BE2C (cell line): ENCODE measurements around the gene SMIM45.
A peak's percentile ranks its signal among the peaks of the same experiment; 100 is the strongest.

Source experiments
- DNase-seq: peaks from one replicate; pipeline ENCODE4 v3.0.0-alpha.2; 2020
- H3K27me3 ChIP-seq: fragments of 250-450 bp; sonication (Bioruptor Pico); 2 replicates; pipeline ENCODE4 v1.5.1; 2020; ENCODE audit warnings: mild to moderate bottlenecking
- H3K36me3 ChIP-seq: fragments of 250-450 bp; sonication (Bioruptor Pico); 2 replicates; pipeline ENCODE4 v1.5.1; 2020; ENCODE audit warnings: mild to moderate bottlenecking
- H3K4me1 ChIP-seq: fragments of 250-450 bp; sonication (Bioruptor Pico); 2 replicates; pipeline ENCODE4 v1.5.1; 2020
- H3K4me3 ChIP-seq: 2 replicates; pipeline ENCODE4 v1.5.1; 2011; ENCODE audit warnings: low read depth, low read length
- H3K9me3 ChIP-seq: fragments of 250-450 bp; sonication (Bioruptor Pico); 2 replicates; pipeline ENCODE4 v1.5.1; 2020
- TF ChIP-seq, protein P1 (sequence below): IDR thresholded peaks from 2 replicates; pipeline ENCODE4 v1.5.1; 2012; ENCODE audit warnings: mild to moderate bottlenecking, low read depth, low read length

Gene SMIM45

DNA sequence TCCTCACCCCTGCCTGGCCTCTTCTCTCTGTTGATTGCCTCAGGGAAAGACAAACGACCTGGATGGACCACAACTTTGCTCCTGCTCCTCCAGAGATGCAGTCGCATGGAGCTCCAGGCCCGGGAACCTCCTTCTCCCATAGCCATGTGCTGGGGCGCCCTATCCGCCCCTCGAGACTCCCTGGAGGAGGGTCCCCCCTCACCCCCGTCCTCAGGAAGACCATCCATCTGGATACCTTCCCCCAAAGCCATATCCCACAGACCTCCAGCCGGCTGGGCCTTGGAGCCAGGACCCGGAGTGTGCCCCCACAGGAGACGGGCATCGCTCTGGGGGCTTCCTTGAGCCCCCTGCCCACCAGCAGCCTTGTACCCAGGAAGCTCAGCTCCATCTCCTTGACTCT lies 19.5 kb downstream of the SMIM45 start:
- Histone ChIP-seq H3K27me3 (peaks cover 9% of the 10 kb centered on the region), H3K9me3 (no peaks in the 10 kb centered on the region), H3K4me1 (peaks cover 20% of the 10 kb centered on the region), H3K36me3 (no peaks in the 10 kb centered on the region), H3K4me3 (no peak overlapping the region)
- DNase-seq, result no peak
- TF ChIP-seq, protein P1, sequence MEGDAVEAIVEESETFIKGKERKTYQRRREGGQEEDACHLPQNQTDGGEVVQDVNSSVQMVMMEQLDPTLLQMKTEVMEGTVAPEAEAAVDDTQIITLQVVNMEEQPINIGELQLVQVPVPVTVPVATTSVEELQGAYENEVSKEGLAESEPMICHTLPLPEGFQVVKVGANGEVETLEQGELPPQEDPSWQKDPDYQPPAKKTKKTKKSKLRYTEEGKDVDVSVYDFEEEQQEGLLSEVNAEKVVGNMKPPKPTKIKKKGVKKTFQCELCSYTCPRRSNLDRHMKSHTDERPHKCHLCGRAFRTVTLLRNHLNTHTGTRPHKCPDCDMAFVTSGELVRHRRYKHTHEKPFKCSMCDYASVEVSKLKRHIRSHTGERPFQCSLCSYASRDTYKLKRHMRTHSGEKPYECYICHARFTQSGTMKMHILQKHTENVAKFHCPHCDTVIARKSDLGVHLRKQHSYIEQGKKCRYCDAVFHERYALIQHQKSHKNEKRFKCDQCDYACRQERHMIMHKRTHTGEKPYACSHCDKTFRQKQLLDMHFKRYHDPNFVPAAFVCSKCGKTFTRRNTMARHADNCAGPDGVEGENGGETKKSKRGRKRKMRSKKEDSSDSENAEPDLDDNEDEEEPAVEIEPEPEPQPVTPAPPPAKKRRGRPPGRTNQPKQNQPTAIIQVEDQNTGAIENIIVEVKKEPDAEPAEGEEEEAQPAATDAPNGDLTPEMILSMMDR, result no peak

DNA sequence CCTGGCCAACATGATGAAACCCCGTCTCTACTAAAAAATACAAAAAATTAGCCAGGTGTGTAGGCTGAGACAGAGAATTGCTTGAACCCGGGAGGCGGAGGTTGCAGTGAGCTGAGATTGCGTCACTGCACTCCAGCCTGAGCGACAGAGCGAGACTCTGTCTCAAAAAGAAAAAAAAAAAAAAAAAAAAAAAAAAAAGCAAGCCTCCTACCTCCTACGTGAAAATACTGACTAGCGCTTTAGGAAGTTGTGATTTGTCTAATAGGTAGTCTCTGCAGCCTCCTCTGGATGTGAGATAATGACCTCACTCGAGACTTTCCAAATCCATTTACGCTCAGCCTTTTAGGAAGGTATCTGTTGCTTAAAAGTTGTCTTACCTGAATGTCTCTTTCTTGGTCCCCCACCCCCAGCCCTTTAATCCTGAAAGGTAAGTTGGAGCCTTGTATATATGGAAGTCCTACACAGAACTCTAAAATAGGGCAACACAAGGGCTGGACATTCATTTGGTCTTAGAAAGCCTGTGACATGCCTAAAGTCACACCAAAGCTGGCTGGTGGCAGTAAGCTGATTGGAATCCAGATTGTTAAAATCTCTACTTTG lies 22.8 kb downstream of the SMIM45 start:
- TF ChIP-seq, protein P1, result no peak
- H3K36me3 ChIP-seq, result no peaks in the 10 kb centered on the region
- no peaks in the 10 kb centered on the region for H3K9me3 ChIP-seq
- H3K4me3 ChIP-seq, result no peak overlapping the region
- DNase-seq, result no peak
- peaks cover 2% of the 10 kb centered on the region; the same call in 1 of the 2 replicates for H3K4me1 ChIP-seq
- peaks cover 16% of the 10 kb centered on the region for H3K27me3 ChIP-seq

DNA sequence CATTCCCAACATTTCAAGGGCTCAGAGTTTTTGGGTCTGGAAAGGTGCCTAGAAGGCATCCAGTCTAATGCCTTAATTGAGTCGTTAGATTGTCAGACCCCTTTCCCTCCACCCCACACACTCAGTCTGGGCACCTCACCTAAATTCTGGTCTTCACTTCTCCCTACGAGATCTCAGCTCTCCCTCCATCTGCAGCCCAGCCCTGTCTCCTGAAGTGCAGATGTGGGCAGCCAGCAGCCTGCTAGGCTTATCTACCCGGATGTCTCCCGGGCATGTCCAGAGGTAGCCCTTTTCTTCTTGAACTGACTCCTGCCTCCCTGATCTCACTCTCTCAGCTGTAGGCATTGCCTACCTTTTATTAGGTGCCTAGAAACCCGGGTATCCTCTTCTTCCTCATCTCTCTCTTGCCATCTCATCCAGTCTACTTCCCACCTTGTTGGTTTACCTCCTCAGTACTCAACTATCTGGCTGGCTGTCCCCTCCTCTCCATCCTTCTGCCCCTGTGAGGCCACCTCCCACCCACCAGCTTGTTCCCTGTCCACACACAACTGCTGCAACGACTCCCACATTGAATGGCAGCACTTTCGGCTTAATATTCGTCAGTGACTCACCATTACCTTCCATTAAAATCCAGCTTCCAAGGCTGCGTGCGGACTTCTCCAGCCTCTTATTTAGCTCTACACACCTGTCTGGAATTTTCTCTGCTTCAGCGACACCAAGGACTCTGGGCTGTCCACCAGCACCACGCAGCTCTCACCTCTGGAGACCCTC lies 23.5 kb downstream of the SMIM45 start:
- Histone ChIP-seq H3K4me1 (peaks cover 2% of the 10 kb centered on the region; the same call in 1 of the 2 replicates), H3K36me3 (no peaks in the 10 kb centered on the region), H3K27me3 (peaks cover 16% of the 10 kb centered on the region), H3K9me3 (no peaks in the 10 kb centered on the region), H3K4me3 (no peak overlapping the region)
- no peak for DNase-seq
- TF ChIP-seq, protein P1, result no peak

DNA sequence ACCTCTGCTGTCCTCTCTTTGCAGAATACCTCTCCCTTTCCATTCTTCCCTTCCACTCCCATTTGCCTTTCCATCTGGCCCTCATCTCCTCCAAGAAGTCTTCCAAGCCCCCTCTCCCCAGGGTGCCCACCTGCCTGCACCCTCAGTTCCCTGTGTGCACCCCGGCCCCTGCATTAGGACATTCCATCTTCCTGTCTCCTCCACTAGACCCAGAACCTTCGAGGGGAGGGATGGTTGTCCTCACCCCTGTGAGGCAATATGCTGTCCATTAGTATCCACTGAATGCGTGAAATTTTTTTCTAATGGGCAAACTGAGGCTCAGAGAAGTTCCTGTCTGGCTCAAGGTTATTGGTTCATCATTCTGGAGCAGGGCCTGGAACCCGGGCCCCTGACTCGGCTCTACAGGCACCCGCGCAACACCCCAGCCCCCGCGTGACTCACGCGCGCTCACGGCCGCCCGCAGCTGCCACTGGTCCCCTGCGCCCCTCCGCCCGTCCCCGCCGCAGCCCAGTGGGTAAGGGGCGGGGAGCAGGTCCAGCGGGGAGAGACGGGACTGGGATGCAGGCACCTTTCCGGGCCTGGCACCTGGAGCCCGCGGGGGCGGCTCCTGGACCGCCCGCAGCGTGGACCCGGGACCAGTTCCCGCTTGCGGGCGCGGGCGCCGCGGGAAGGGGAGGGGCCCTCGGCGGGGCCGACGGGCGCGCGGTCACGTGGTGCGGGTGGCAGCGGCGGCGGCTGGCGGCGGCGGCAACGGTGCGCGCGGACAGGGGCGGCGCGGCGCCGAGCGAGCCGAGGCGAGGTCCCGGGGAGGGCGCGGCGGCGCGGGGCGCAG lies 24.3 kb downstream of the SMIM45 start:
- peaks cover 2% of the 10 kb centered on the region; the same call in 1 of the 2 replicates for H3K4me1 ChIP-seq
- no peaks in the 10 kb centered on the region for H3K36me3 ChIP-seq
- TF ChIP-seq, protein P1, result no peak
- H3K4me3 ChIP-seq, result peak overlapping the region; percentile 51
- H3K27me3 ChIP-seq, result peaks cover 16% of the 10 kb centered on the region
- DNase-seq, result peak; percentile 72
- H3K9me3 ChIP-seq, result no peaks in the 10 kb centered on the region

DNA sequence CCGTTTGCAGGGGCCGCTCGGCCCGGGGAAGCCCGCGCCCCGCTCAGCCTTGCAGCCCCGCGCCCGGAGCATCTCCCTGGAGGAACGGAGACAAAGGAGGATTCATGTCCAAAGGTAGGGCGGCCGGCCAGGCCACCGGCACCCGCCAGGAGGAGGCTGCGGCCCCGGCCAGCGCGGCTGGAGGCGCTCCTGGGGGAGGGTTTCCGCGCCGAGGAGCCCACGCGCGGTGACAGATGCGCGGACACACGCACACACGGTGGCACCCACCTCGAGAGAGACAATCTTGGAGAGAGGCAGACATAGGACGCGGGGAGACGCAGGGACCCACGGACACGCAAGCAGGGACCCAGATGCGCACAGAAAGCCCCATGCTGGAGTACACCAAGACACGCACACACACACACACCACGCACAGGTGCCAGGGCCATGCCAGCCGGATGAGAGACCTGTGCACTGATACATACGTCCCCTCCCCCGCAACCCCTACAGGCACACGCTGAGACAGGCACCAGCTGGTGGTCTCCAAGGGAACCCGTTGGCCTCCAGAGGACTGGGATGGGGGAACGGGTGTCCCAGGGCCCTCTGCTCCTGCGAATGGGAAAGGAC lies 25.1 kb downstream of the SMIM45 start:
- Histone ChIP-seq H3K27me3 (peaks cover 16% of the 10 kb centered on the region), H3K36me3 (no peaks in the 10 kb centered on the region), H3K4me1 (peaks cover 2% of the 10 kb centered on the region; the same call in 1 of the 2 replicates), H3K4me3 (peak overlapping the region; percentile 56), H3K9me3 (no peaks in the 10 kb centered on the region)
- TF ChIP-seq, protein P1, result no peak
- DNase-seq, result peak; percentile 51
